ENCODE results near the gene DNLZ. TPM values are rescaled to one million over a fixed set of nuclear protein-coding genes. Genes with fewer than 3 reads are reported as not detected.

DNLZ gene
- total and polyA plus RNA-seq, 4 donors, result 2.0 to 7.1 (median 4.5) TPM

GRCh38 chr9:136329211-136329627 is 34.3 kb downstream of the DNLZ start:
- H3K36me3 ChIP-seq (ENCODE audit: control insufficient read depth in 4 of 4, insufficient read depth in 3 of 4, low read depth in 1 of 4, low read length in 3 of 4), result no peaks in the 10 kb centered on the region
- no peaks in the 10 kb centered on the region for H3K9me3 ChIP-seq (ENCODE audit: control insufficient read depth in 4 of 4, low read length in 3 of 4)
- no peak overlapping the region for H3K27ac ChIP-seq (ENCODE audit: low read depth in 1 of 2, low read length in 2 of 2)
- 83% methylated on average over 19 of the region's 19 CpGs for WGBS
- TF ChIP-seq TAF1 (conservative IDR thresholded peaks at IDR 0.05), result no peak
- TF ChIP-seq RAD21 (IDR thresholded peaks at IDR 0.05), result no peak
- TF ChIP-seq FOXA1 (IDR thresholded peaks at IDR 0.05), result no peak
- no peak for TF ChIP-seq JUND (IDR thresholded peaks at IDR 0.05)
- no peak for TF ChIP-seq RXRA (IDR thresholded peaks at IDR 0.05)
- no peak for TF ChIP-seq ZBTB33 (IDR thresholded peaks at IDR 0.05)
- no peak for TF ChIP-seq FOXA2 (IDR thresholded peaks at IDR 0.05)
- no peak for TF ChIP-seq YY1 (IDR thresholded peaks at IDR 0.05)
- TF ChIP-seq HNF4G (IDR thresholded peaks at IDR 0.05), result no peak
- no peak for TF ChIP-seq EGR1 (IDR thresholded peaks at IDR 0.05; ENCODE audit: low read depth in 2 of 2)
- TF ChIP-seq ATF3 (IDR thresholded peaks at IDR 0.05), result no peak
- TF ChIP-seq SP1 (IDR thresholded peaks at IDR 0.05), result no peak
- no peak for TF ChIP-seq NR2F2 (IDR thresholded peaks at IDR 0.05)
- no peak for TF ChIP-seq REST (IDR thresholded peaks at IDR 0.05)
- TF ChIP-seq HNF4A (conservative IDR thresholded peaks at IDR 0.05), result no peak
- H3K4me3 ChIP-seq (ENCODE audit: low read depth in 1 of 3, low read length in 3 of 3), result no peak overlapping the region
- no peaks in the 10 kb centered on the region for H3K27me3 ChIP-seq (ENCODE audit: control insufficient read depth in 4 of 4, insufficient read depth in 4 of 4, low read length in 3 of 4)
- peaks cover 0 to 12% (median under 1%) of the 10 kb centered on the region in 4 donors for H3K4me1 ChIP-seq (ENCODE audit: control insufficient read depth in 4 of 4, insufficient read depth in 4 of 4, low read length in 3 of 4)
- H3K9ac ChIP-seq (ENCODE audit: low read depth in 1 of 2, low read length in 2 of 2), result no peak overlapping the region
- no peak for DNase-seq (ENCODE audit: low spot score)

- H3K9me3 ChIP-seq (ENCODE audit: control insufficient read depth in 4 of 4, low read length in 3 of 4), result no peaks in the 10 kb centered on the region
- no peaks in the 10 kb centered on the region for H3K27me3 ChIP-seq (ENCODE audit: control insufficient read depth in 4 of 4, insufficient read depth in 4 of 4, low read length in 3 of 4)
- TF ChIP-seq ATF3 (IDR thresholded peaks at IDR 0.05) (no peak), YY1 (IDR thresholded peaks at IDR 0.05) (no peak), FOXA1 (IDR thresholded peaks at IDR 0.05) (no peak), CTCF (IDR thresholded peaks at IDR 0.05; ENCODE audit: low read depth, low read length, missing input control) (no peak)
- no peaks in the 10 kb centered on the region for H3K36me3 ChIP-seq (ENCODE audit: control insufficient read depth in 4 of 4, insufficient read depth in 3 of 4, low read depth in 1 of 4, low read length in 3 of 4)
- peaks cover 0 to 12% (median under 1%) of the 10 kb centered on the region in 4 donors for H3K4me1 ChIP-seq (ENCODE audit: control insufficient read depth in 4 of 4, insufficient read depth in 4 of 4, low read length in 3 of 4)
- H3K4me3 ChIP-seq (ENCODE audit: low read depth in 1 of 3, low read length in 3 of 3), result peak overlapping the region in 1 of 3 donors; percentile 54
- 79% methylated on average over 15 of the region's 15 CpGs for WGBS
- no peak overlapping the region for H3K9ac ChIP-seq (ENCODE audit: low read depth in 1 of 2, low read length in 2 of 2)
- H3K27ac ChIP-seq (ENCODE audit: low read depth in 1 of 2, low read length in 2 of 2), result no peak overlapping the region
- DNase-seq (ENCODE audit: low spot score), result no peak
Observed at GRCh38 chr9:136328622-136329041, 34.9 kb downstream of the DNLZ start.
